Fibroblast of skin of abdomen (primary cell): ENCODE data around the gene HIPK2.

Source experiments
- DNase-seq: peaks from one replicate; pipeline ENCODE4 v3.0.0-alpha.2; 2013

The HIPK2 gene

DNA sequence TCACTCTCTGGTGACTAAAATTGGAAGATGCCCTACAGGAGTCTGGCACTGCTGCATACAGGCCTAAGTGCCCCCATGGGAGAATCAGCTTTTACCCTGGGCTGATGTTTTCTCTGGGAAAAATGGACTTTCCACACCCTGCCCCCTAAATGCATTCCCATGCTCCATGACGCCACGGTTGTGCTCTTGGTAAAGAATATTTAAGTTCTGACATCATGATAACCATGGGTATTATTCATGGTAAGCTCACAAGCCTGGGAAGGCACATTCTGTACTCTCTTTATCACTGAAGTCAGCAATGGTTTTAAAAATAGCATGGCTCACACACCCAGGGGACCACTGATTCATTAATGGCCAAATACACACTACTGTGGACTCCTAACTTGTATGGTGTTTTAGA, 43.4 kb downstream of the HIPK2 start:
- DNase-seq: peak; percentile 87

DNA sequence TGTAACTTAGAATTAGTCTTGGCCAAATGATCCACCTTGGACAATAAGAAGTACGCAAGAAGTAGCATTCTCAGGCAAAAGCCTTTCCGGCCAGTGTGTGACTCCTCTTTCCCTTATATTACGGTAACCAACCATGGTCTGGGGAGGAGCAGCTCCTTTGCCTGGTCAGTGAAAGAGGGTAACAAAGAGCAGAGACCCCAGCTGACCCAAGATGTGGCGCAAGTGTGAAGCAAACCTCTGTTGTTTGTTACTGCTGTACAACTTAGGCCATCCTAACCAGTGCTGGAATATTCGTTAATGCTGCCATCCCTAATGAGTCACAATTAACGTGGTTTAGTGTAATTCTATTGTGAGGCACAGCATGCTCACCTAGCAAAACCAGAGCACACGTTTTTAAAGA, 44.0 kb downstream of the HIPK2 start:
- DNase-seq: no peak

DNA sequence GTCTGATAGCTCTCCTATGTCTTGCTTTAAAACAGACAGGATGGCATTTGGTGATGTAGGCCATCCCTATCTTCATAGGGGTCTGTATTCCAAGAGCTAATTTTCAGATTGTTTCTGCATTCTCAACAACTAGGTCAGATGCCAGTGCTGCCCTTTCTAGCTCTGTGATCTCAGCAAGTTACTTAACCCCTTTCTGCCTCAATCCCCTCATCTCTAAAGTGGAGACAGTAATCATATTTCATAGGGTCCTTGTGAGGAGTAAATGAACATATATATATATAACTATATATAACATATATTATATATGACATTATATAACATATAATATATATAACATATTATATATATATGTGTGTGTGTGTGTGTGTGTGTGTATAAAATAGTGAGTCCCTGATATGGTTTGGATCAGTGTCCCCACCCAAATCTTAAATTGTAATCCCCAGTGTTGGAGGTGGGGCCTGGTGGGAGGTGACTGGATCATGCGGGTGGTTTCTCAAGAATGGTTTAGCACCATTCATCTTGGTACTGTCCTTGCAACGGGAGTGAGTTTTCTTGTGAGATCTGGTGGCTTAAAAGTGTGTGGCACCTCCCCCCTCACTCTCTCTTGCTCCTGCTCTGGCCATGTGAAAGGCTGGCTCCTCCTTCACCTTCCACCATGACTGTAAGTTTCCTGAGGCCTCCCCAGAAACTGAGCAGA, 45.2 kb downstream of the HIPK2 start:
- no peak for DNase-seq

DNA sequence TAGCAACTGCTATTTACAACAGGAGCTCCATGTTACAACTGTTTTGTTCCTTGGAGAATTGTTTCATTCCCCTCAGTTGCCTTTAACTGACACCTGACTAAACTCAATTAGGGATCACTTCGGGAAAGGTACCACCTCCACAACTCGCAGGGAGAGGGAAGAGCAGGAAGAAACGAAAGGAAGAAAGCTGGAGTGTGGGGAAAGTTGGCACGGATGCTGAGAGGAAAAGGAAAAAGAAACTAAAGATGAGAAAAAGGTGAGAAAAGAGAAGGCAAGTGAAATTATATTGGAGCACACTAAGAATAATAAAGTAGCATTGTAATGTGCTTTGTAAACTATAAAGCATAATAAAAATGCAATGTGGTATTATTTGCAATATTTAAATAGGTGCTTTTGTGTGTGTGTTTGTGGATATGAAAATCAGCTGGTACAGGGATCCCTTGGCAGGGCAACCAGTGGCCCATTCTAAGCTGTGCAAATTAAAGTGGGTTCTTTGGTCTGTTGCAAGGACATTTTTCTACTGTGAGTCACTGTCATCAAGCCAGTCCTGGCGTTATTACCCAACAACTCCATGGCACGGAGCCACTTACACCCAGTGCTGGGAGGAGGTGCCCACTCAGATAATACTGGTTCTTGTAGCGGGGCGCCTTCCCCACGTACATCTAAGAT, 45.9 kb downstream of the HIPK2 start:
- DNase-seq: peak; percentile 71

DNA sequence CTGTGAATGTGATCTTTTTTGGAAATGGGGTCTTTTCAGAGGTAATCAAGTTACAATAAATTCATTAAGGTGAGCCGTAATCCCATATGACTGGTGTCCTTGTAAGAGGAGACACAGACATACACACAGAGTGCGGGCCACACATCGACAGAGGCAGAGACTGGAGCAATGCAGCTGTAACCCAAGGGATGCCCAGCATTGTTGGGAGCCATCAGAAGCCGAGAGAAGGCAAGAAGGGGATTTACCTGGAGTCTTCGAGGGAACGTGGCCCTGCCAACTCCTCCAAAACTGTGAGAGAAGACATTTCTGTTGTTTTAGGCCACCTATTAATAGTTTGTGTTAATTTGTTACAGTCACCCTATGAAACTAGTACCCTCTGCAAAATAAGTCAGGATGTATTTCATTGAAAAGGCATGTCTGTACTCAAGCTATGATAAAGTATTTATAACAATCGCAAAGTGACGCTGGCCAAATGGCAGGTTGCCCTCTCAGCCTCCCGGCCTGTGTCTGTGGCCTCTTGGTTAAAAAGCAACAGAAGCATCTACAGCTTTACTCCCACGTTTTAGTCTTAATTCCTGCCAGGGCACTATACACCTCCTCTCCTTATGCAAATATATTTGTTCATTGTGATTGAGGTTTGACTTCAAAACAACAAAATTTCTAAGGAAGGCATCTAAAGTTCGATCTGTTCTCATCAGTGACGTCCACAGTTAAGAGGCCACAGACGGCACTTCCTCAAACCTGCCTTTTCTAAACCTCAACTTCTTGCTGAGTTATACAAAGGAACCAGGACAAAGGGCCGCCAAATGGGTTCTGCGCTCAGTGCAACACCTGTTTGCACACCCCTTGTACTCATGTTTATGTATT, 46.8 kb downstream of the HIPK2 start:
- DNase-seq: no peak

DNA sequence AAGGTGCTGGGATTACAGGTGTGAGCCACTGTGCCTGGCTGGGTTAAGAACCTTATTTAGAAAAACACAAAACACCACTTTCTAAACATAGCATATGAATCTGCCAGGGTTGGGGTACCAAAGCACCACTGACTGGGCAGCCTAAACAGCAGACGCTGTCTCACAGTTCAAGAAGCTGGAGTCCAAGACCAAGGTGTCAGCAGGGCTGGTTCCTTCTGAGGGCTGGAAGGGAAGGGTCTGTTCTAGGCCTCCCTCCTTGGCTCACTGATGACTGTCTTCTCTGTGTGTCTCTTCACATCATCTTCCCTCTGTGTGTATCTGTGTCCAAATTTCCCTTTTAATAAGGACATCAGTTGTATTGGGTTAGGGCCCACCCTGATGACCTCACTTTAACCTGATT, 49.6 kb downstream of the HIPK2 start:
- no peak for DNase-seq

DNA sequence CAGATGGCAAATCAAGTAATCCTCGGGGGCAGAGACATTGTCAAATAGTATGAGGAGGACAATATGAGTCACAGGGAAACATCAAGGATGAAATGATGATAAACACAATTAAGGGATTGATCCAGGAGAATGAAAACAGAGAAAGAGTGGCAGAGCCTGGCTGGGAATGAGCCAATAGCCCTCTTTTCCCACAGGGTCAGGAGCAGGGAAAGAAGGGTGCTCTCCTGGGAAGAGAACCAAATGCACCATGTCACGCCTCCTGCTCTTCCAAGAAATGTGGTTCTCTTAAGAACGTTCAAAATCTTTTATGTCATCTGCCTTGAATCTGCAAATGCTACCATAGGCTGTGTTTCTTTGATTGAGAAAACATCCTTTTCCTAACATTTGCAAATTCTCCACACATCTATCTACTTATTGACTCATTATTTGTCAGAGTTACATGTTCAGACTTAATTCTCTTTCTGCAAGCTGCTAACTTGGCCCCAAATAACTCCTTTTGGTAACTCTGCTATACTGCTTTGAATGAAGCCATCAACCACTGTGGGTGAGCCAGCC, 50.6 kb downstream of the HIPK2 start:
- DNase-seq: peak; percentile 48

DNA sequence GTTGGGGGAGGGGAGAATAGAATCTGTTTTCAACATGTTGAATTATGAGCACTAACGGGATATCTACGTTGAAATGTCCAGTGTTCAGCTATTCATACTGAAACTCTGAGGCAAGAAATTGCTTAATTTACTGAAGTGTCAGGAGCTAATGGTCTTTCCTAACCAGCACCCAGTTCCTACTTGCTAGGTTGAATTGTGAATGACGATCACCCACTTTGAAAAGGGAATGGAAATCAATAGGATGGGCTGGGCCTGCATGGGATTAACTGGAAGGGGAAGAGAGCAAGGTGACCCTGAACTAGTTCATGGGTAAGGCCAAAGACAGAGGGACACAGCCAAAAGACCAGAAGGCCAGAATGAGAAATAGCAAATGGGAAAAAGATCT, 51.3 kb downstream of the HIPK2 start:
- DNase-seq: no peak

DNA sequence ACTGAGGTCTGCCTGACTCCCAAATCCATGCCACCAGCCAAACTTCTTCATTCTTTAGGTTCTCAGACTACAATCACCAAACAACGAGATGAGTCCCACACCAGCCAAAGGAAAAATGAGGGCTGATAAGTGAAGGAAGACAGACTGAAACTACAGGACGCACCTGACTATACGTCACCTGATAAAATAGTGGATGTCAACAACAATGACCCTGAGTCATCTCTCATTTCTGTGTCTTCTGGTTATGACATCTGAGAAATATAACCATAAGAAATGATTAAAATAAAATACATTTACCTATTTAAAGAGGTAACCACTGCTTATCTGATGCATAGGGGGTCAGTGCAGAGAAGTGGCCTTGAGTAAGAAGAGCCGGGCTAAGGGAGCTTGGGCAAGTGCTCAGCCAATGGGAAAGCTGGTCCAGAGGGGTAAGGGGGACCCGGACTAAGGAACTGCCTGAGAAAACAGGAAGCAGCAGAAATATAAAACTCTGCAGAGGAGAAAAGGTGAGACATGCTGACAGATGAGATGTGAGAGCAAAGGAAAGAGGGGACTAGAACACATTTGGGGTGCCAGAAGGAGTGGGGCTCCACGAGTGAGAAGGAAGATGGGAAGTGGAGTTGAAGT, 51.8 kb downstream of the HIPK2 start:
- no peak for DNase-seq

DNA sequence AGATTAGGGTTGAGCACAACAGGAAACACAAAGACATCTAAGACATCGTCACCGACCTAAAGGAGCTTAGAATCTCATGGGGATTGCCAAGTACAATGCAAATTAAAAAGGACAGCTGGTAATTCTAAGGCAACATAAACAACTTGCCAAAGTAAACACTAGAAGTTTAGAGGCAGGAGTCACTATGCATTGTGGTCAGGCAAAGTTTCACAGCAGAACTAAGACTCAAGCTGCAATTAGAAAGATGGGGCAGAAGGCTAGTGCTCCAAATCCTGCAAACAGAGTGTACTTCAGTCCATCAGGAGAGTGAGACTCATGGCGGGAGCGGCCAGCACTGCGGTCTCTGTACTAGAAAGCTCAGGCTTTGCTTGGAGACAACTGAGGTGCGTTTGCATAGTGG, 52.7 kb downstream of the HIPK2 start:
- DNase-seq: peak; percentile 49

DNA sequence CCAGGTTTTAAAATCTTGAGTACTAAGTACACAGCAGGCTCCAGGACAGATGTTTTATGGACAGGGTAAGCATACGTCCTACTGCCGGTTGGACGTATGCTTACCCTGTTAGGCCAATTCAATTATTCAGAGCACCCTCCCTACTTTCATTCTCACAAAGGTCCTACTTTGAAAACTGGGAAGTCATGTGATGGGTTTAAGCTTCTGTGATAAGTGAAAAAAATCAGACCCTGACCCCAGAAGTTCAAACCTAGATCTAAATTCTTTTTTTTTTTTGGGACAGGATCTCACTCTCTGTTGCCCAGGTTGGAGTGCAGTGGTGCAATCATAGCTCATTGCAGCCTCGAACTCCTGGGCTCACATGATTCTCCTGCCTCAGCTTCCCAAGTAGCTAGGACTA, 55.2 kb downstream of the HIPK2 start:
- DNase-seq: no peak

DNA sequence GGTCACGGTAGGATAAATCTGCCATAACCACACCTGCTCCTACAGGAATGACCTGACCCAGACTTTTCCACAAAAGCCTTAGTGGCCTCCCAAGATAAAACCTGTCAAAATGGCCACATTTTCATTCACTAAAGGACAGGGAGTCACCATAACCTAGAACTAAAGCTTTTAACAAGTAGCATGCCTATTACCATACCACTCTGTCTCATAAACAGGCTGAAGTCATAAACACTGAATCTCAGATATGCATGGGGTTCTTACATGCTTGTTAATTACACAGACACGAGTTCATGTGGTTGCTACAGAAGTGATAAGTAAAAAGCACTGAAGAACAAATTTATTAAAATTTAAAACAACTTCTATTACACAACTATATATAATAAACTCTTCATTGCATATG, 56.0 kb downstream of the HIPK2 start:
- DNase-seq: no peak

DNA sequence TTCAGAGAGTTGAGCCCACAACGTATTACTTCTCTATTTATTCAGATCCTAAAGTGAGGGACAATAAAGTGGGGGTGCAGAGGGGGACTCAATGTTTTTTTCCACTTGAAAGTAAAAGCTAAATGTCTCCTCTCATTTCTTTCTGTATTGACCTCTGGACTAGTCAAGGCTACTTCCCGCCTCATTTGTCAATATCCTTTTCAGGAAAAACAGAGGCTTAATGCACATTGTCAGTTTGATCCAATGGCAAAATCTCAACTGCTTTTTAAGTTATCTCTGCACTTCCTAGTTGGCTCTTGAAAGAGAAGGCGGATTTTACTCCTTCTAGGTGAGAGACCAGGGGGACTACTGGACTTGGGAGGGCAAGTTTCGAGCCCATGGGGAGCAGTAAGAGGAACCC, 56.4 kb downstream of the HIPK2 start:
- no peak for DNase-seq

DNA sequence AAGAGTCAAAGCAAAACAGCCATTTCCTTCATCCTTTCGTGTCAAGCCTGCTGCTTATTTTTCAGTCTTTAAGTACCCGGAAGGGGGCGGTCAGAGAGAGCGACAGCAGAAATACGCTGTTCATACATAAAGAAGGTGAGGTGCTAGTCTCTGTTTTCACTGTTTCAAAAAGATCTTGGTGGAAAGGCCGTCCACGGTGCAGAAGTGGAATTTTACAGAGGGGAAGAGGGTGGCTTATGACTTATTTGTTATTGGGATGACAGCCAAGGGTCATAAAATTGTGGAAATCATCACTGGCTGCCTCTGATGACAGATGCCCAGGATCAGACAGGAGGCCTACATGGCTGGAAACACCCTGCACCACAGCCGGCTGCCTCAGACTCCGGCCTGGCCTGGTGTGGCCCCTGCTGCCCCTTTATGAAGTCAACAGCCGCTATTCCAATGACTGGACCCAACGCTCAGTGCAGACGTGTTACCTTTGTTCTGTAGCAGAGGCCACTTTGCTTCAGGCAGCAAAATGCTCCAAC, 57.0 kb downstream of the HIPK2 start:
- peak; percentile 42 for DNase-seq

DNA sequence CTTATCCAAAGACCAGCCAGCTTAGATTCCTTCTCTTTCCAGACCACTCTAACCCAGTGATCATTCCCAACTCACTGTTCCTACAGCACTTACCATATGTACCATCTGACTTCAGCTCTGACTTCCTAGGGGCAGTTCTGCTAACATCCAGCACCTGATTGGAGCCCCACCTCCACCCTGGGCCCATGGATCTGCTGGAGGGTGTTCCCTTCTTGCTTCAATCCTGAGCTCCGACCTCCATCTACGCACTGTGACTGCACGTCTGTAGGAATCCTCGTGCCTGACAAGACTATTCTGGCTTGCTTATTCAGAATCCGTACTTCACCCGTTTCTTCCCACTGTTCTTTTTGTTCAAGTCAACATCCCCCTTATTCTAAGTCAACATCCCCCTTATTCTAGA, 57.6 kb downstream of the HIPK2 start:
- DNase-seq: no peak

DNA sequence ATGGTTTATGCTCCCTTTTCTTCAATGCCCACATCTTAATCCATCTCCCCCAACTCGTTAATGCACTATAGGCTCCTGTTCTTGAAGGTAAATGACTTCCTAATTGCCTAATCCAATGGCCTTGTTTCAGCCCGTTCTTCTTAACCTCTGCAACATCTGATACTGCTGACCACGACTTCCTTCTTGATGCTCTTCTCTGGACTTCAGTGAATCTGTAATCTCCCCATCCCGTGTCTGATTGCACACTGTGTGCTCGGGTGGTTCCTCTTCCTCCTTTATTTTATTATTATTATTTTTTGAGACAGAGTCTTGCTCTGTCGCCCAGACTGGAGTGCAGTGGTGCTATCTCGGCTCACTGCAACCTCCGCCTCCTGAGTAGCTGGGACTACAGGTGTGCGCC, 58.9 kb downstream of the HIPK2 start:
- DNase-seq: no peak

DNA sequence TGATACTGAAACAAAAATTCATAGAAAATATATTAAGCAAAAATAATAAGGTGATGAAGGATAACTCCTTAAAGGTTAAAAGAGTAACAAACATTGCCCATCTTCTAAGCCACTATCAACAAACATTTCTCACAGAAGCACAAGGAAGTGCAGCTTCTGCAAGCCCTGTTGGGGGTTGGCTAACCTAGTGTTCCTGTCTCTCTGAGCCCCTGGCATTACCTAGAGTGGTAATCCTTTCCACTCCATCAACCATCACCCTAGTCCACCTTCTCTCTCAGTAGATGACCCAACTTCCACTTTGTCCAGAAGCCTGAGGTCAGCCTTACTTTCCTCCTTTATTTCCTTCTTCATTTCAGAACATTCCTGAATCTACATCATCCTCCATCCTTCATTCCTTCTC, 59.7 kb downstream of the HIPK2 start:
- no peak for DNase-seq

DNA sequence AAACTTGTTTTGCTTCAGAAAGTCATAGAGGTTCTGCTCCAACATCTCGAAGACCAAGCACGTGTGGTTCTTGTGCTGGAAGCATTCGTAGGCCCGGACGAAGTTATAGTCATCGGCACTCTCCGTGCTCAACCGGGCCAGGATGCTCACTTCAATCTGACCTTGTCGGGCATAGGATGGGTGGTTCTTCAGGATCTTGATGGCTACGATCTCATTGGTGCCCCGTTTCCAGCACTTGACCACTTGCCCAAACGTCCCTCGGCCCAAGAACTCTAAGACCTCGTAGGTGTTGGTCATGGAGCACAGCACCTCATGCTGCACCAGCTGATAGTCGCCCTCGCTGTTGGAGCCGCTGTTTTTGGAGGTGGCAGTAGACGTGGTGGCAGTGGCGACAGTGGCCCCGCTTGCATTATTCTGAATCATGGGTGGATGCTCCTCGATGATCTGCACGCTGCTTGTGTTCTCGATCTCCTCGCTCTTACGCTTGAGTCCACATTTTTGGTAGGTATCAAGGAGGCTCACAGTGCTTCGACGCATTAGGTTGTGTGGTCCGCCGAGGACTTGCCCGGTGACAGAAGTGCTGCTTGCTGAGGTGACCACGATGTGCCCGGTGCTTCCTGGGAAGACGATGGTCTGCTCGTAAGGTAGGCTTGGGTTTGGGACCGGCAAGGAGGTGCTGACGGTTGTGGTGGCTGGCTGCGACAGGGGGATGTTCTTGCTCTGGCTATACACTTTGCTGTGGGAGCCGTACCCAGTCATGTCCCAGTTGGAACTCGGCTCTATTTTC, 61.4 kb downstream of the HIPK2 start:
- DNase-seq: no peak

DNA sequence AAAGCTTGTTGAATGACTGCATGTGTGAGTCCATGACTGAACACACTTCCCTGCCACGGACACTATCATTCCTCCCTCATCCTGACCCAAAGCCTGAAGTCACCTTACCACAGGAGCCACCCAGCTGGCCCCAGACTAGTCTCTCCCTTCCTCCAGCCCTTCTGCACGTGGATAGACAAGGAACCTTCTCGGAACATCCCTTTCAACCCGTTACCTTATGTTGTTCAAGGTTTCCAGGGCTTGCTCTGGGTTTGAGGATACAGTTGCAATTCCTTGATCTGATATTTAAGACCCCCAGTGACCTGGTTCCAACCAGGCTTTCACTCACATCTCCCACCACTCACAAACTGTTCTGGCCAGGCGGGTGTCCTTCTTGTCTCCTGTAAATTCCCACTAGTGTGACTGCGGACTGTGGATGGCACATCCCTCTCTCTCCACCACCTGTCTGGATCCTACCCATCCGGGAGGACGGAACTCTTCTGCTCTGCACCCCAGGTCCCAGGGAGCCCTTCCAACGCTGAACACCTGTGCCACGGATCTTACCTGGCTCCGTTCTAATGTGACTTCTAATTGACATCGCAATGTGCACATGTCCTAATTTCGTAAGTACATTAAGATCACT, 62.5 kb downstream of the HIPK2 start:
- DNase-seq: no peak

DNA sequence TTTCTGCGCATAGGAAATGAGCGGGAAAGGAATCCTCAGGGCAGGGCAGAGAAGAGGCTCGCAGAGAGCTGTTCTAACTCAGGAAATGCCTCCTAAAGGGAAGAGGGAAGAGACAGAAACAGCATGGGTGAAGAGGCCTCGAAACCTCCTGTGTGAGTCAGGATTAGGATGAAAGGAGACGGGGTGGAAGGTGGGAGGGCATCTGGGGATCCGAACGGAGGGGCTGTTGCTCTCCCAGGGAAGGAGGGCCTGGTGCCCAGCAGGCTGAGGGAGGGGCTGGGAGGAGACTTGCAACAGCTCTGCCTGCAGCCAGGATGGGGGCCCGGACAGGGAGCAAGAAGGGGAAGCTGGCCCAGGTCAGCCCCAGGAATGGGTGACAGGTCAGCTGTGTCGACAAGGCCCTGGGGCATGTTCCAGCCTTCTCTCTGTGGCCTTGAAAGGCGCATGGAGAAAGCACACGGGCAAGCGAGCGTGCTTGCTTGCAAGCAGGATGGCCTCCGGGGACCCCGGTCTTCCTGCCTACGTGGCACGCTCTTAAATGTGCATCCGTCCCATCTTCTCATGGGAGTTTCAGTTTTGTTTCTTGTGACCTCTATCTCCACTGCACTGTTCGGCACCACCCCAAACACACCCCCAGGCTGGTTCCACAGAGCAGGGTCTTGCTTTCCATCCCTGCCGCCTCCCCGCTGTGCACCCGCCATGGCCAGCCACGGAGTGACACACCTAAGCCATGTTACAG, 63.5 kb downstream of the HIPK2 start:
- no peak for DNase-seq
